HepG2 (cell line): ENCODE results near the gene BRCA2. TPM values are rescaled to one million over a fixed set of nuclear protein-coding genes. Genes with fewer than 3 reads are reported as not detected.
A peak's percentile ranks its signal among the peaks of the same experiment; 100 is the strongest.

Experiments
- DNMT1 ChIP-seq: sonication (generic); formaldehyde crosslinking; IDR thresholded peaks from 2 replicates; pipeline ENCODE4 v1.5.1; 2020; ENCODE audit warnings: mild to moderate bottlenecking, missing genetic modification reagents
- GLI4 ChIP-seq: sonication (generic); formaldehyde crosslinking; IDR thresholded peaks from 2 replicates; pipeline ENCODE4 v1.5.1; 2020; ENCODE audit warnings: missing genetic modification reagents, mild to moderate bottlenecking, moderate library complexity, borderline replicate concordance
- HMG20A ChIP-seq: IDR thresholded peaks from 2 replicates; pipeline ENCODE4 v1.6.1; 2016; ENCODE audit warnings: borderline replicate concordance
- JUNB ChIP-seq: sonication (generic); formaldehyde crosslinking; IDR thresholded peaks from 2 replicates; pipeline ENCODE4 v1.8.0; 2022; ENCODE audit warnings: missing genetic modification reagents, mild to moderate bottlenecking, borderline replicate concordance
- MBD4 ChIP-seq: IDR thresholded peaks from 2 replicates; pipeline ENCODE4 v1.6.1; 2012; ENCODE audit warnings: low read length, inconsistent platforms, borderline replicate concordance
- MXD4 ChIP-seq: IDR thresholded peaks from 2 replicates; pipeline ENCODE4 v1.6.1; 2016; ENCODE audit warnings: mild to moderate bottlenecking, missing biosample characterization, missing genetic modification reagents
- PBX3 ChIP-seq: sonication (generic); formaldehyde crosslinking; IDR thresholded peaks from 2 replicates; pipeline ENCODE4 v1.8.1; 2023; ENCODE audit warnings: missing genetic modification reagents, inconsistent platforms, borderline replicate concordance
- PLRG1 ChIP-seq: fragments of 450-650 bp; conservative IDR thresholded peaks from 2 replicates; pipeline ENCODE4 v1.6.1; 2016
- POGZ ChIP-seq: sonication (generic); formaldehyde crosslinking; IDR thresholded peaks from 2 replicates; pipeline ENCODE4 v1.4.0; 2020; ENCODE audit warnings: mild to moderate bottlenecking, missing genetic modification reagents
- POLR2G ChIP-seq: fragments of 200-400 bp; formaldehyde crosslinking; IDR thresholded peaks from 2 replicates; pipeline ENCODE4 v1.6.1; 2018; ENCODE audit warnings: mild to moderate bottlenecking, low read depth, low read length, moderate library complexity
- PRPF4 ChIP-seq: fragments of 200-400 bp; formaldehyde crosslinking; IDR thresholded peaks from 2 replicates; pipeline ENCODE4 v1.6.1; 2016; ENCODE audit warnings: low read length, low read depth; ENCODE audit not compliant: poor library complexity, severe bottlenecking
- RARG ChIP-seq: sonication (generic); formaldehyde crosslinking; IDR thresholded peaks from 2 replicates; pipeline ENCODE4 v1.4.0; 2020; ENCODE audit warnings: low read depth, mild to moderate bottlenecking, missing genetic modification reagents
- SPEN ChIP-seq: sonication (generic); formaldehyde crosslinking; IDR thresholded peaks from 2 replicates; pipeline ENCODE4 v1.5.1; 2020; ENCODE audit warnings: low read depth, mild to moderate bottlenecking, missing genetic modification reagents
- STAT5B ChIP-seq: sonication (generic); formaldehyde crosslinking; IDR thresholded peaks from 2 replicates; pipeline ENCODE4 v1.4.0; 2020; ENCODE audit warnings: missing genetic modification reagents
- ZMYM2 ChIP-seq: sonication (generic); formaldehyde crosslinking; IDR thresholded peaks from 2 replicates; pipeline ENCODE4 v1.8.0; 2022; ENCODE audit warnings: mild to moderate bottlenecking, missing genetic modification reagents
- ZNF549 ChIP-seq: sonication (generic); formaldehyde crosslinking; IDR thresholded peaks from 2 replicates; pipeline ENCODE4 v1.5.0; 2020; ENCODE audit warnings: missing genetic modification reagents
- ZNF567 ChIP-seq: sonication (generic); formaldehyde crosslinking; IDR thresholded peaks from 2 replicates; pipeline ENCODE4 v1.8.1; 2023; ENCODE audit warnings: mild to moderate bottlenecking, missing genetic modification reagents, borderline replicate concordance
- ZNF660 ChIP-seq: sonication (generic); formaldehyde crosslinking; IDR thresholded peaks from 2 replicates; pipeline ENCODE4 v1.5.1; 2020; ENCODE audit warnings: mild to moderate bottlenecking, low read depth, missing genetic modification reagents, borderline replicate concordance
- ZNF672 ChIP-seq: sonication (generic); formaldehyde crosslinking; IDR thresholded peaks from 2 replicates; pipeline ENCODE4 v1.8.1; 2022; ENCODE audit warnings: missing genetic modification reagents
- ZNF720 ChIP-seq: sonication (generic); formaldehyde crosslinking; IDR thresholded peaks from 2 replicates; pipeline ENCODE4 v1.4.0; 2020; ENCODE audit warnings: missing genetic modification reagents
- ZNF746 ChIP-seq: sonication (generic); formaldehyde crosslinking; IDR thresholded peaks from 2 replicates; pipeline ENCODE4 v1.8.0; 2022; ENCODE audit warnings: mild to moderate bottlenecking, missing genetic modification reagents
- ZNF777 ChIP-seq: sonication (generic); formaldehyde crosslinking; IDR thresholded peaks from 2 replicates; pipeline ENCODE4 v1.4.0; 2020; ENCODE audit warnings: missing genetic modification reagents
- ZNF878 ChIP-seq: sonication (generic); formaldehyde crosslinking; IDR thresholded peaks from 2 replicates; pipeline ENCODE4 v1.8.1; 2023; ENCODE audit warnings: mild to moderate bottlenecking, missing genetic modification reagents, moderate library complexity
- ZNF883 ChIP-seq: sonication (generic); formaldehyde crosslinking; IDR thresholded peaks from 2 replicates; pipeline ENCODE4 v1.5.1; 2020; ENCODE audit warnings: mild to moderate bottlenecking, missing genetic modification reagents; ENCODE audit errors: not compliant biosample characterization
- polyA plus RNA-seq, 8 experiments: library from polyadenylated mRNA; depleted of rRNA in 3 of 8; stranded (reverse) in 7 of 8; unstranded in 1 of 8; fragments of >200 nt; fragmentation: Illumina TruSeq in 4 of 8; extraction: Trizol in 4 of 8; gene quantifications; 2 replicates each; pipeline versions ENCODE4 v1.2.1 to v1.2.3, GENCODE V29; 2011 to 2016; ENCODE audit warnings: low read depth in 4 of 8, missing spikeins in 1 of 8, mixed read lengths in 1 of 8; ENCODE audit not compliant: insufficient read depth in 1 of 8
- total RNA-seq, 5 experiments: library from RNA; depleted of rRNA; stranded (reverse); fragments of >200 nt; fragmentation: Illumina TruSeq; extraction: Trizol; gene quantifications; 2 replicates each; pipeline ENCODE4 v1.2.3, GENCODE V29; 2016; ENCODE audit warnings: low read depth in 1 of 5
- TF ChIP-seq, protein P1 (sequence below): sonication (generic); formaldehyde crosslinking; IDR thresholded peaks from 2 replicates; pipeline ENCODE4 v1.4.0; 2020; ENCODE audit warnings: mild to moderate bottlenecking, missing genetic modification reagents
- TF ChIP-seq, protein P2 (sequence below): sonication (generic); formaldehyde crosslinking; IDR thresholded peaks from 2 replicates; pipeline ENCODE4 v1.5.0; 2020; ENCODE audit warnings: missing genetic modification reagents
- TF ChIP-seq, protein P3 (sequence below): IDR thresholded peaks from 2 replicates; pipeline ENCODE4 v1.6.1; 2016; ENCODE audit warnings: low read depth

Gene BRCA2
- total and polyA plus RNA-seq, 2 of the 13 experiments (the other 11 are each of a cell fraction or from before 2014, with no cell fraction given) = 3.1 to 24.6 TPM

GRCh38 chr13:32315238-32316027 lies at the start of gene BRCA2, which contains the start of gene ZAR1L (continued):
- TF ChIP-seq MXD4 (CRISPR knock-in tag) (peak; percentile 84; the same call in 1 of the 2 replicates), POLR2G (peak; percentile 93), HMG20A (CRISPR knock-in tag) (no peak), ZNF660 (CRISPR knock-in tag) (no peak), GLI4 (CRISPR knock-in tag) (no peak), ZMYM2 (no peak), SPEN (CRISPR knock-in tag) (peak; percentile 85), ZNF746 (CRISPR knock-in tag) (peak; percentile 69; the same call in 1 of the 2 replicates), PBX3 (CRISPR knock-in tag) (0 out of 2 replicates have a peak, but pooled peaks have one; percentile 25), MBD4 (no peak), POGZ (CRISPR knock-in tag) (peak; percentile 84), DNMT1 (CRISPR knock-in tag) (no peak), ZNF567 (no peak), ZNF549 (CRISPR knock-in tag) (no peak), ZNF883 (CRISPR knock-in tag) (peak; percentile 13), RARG (CRISPR knock-in tag) (no peak), ZNF777 (CRISPR knock-in tag) (no peak; the same call in 1 of the 2 replicates), STAT5B (CRISPR knock-in tag) (no peak), JUNB (CRISPR knock-in tag) (no peak), ZNF672 (CRISPR knock-in tag) (no peak), PRPF4 (no peak), ZNF878 (CRISPR knock-in tag) (0 out of 2 replicates have a peak, but pooled peaks have one; percentile 18), PLRG1 (no peak), ZNF720 (no peak)
- TF ChIP-seq, protein P1, sequence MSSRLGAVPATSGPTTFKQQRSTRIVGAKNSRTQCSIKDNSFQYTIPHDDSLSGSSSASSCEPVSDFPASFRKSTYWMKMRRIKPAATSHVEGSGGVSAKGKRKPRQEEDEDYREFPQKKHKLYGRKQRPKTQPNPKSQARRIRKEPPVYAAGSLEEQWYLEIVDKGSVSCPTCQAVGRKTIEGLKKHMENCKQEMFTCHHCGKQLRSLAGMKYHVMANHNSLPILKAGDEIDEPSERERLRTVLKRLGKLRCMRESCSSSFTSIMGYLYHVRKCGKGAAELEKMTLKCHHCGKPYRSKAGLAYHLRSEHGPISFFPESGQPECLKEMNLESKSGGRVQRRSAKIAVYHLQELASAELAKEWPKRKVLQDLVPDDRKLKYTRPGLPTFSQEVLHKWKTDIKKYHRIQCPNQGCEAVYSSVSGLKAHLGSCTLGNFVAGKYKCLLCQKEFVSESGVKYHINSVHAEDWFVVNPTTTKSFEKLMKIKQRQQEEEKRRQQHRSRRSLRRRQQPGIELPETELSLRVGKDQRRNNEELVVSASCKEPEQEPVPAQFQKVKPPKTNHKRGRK (CRISPR knock-in tag) = no peak
- TF ChIP-seq, protein P2, sequence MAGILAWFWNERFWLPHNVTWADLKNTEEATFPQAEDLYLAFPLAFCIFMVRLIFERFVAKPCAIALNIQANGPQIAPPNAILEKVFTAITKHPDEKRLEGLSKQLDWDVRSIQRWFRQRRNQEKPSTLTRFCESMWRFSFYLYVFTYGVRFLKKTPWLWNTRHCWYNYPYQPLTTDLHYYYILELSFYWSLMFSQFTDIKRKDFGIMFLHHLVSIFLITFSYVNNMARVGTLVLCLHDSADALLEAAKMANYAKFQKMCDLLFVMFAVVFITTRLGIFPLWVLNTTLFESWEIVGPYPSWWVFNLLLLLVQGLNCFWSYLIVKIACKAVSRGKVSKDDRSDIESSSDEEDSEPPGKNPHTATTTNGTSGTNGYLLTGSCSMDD (CRISPR knock-in tag) = no peak
- TF ChIP-seq, protein P3, sequence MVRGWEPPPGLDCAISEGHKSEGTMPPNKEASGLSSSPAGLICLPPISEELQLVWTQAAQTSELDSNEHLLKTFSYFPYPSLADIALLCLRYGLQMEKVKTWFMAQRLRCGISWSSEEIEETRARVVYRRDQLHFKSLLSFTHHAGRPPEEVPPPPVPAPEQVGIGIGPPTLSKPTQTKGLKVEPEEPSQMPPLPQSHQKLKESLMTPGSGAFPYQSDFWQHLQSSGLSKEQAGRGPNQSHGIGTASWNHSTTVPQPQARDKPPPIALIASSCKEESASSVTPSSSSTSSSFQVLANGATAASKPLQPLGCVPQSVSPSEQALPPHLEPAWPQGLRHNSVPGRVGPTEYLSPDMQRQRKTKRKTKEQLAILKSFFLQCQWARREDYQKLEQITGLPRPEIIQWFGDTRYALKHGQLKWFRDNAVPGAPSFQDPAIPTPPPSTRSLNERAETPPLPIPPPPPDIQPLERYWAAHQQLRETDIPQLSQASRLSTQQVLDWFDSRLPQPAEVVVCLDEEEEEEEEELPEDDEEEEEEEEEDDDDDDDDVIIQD (CRISPR knock-in tag) = no peak
